GM19240 (cell line): ENCODE data around the gene POTEE.
"Not testable (repeated sequence)": the region's sequence is repeated elsewhere in the genome, so short reads cannot be mapped to it uniquely, and the experiment has no call there.

Source experiments
- DNase-seq: peaks from one replicate; pipeline ENCODE4 v3.0.0; 2011; ENCODE audit warnings: low spot score; ENCODE audit not compliant: insufficient read length

The POTEE gene

GRCh38 chr2:131209030-131209772, at the start of gene POTEE:
Gene POTEE, plus strand, starts transcription at chr2:131209536. Its CDS starts 8,867 bp downstream, at chr2:131218403.
- DNase-seq, result not testable (repeated sequence)

- DNase-seq, result not testable (repeated sequence)
Measured at GRCh38 chr2:131165562-131165961, 43.8 kb upstream of the POTEE start.

GRCh38 chr2:131168538-131168937, 40.8 kb upstream of the POTEE start:
- no peak for DNase-seq

- DNase-seq, result not testable (repeated sequence)
Measured at GRCh38 chr2:131178050-131178449, 31.3 kb upstream of the POTEE start.

GRCh38 chr2:131178721-131179418, 30.5 kb upstream of the POTEE start:
- not testable (repeated sequence) for DNase-seq

- DNase-seq, result not testable (repeated sequence)
Measured at GRCh38 chr2:131181451-131181850, 27.9 kb upstream of the POTEE start.

GRCh38 chr2:131193421-131193820, 15.9 kb upstream of the POTEE start:
- DNase-seq, result not testable (repeated sequence)

GRCh38 chr2:131196186-131196585, 13.2 kb upstream of the POTEE start:
- not testable (repeated sequence) for DNase-seq

- DNase-seq, result no peak
Measured at GRCh38 chr2:131201098-131201497, 8.2 kb upstream of the POTEE start.

GRCh38 chr2:131207839-131208238, 1.5 kb upstream of the POTEE start:
- not testable (repeated sequence) for DNase-seq

GRCh38 chr2:131209773-131210104, 403 bp downstream of the POTEE start:
- not testable (repeated sequence) for DNase-seq

- not testable (repeated sequence) for DNase-seq
Measured at GRCh38 chr2:131210434-131211211, 1.3 kb downstream of the POTEE start.

- not testable (repeated sequence) for DNase-seq
Measured at GRCh38 chr2:131217238-131217986, 8.1 kb downstream of the POTEE start.

- not testable (repeated sequence) for DNase-seq
Measured at GRCh38 chr2:131235543-131236449, 26.5 kb downstream of the POTEE start.
